C4-2B (cell line): ENCODE results near the gene SCMH1.

ENCODE experiments used
- ZFX ChIP-seq: fragments of 450-650 bp; IDR thresholded peaks from 2 replicates; pipeline ENCODE4 v1.6.1; 2017
- TF ChIP-seq, protein P1 (sequence below): fragments of 450-650 bp; conservative IDR thresholded peaks from 2 replicates; pipeline ENCODE4 v1.5.1; 2017; ENCODE audit warnings: mild to moderate bottlenecking

GRCh38 chr1:41286992-41287391 lies 44.9 kb upstream of the SCMH1 start:
- TF ChIP-seq, protein P1, sequence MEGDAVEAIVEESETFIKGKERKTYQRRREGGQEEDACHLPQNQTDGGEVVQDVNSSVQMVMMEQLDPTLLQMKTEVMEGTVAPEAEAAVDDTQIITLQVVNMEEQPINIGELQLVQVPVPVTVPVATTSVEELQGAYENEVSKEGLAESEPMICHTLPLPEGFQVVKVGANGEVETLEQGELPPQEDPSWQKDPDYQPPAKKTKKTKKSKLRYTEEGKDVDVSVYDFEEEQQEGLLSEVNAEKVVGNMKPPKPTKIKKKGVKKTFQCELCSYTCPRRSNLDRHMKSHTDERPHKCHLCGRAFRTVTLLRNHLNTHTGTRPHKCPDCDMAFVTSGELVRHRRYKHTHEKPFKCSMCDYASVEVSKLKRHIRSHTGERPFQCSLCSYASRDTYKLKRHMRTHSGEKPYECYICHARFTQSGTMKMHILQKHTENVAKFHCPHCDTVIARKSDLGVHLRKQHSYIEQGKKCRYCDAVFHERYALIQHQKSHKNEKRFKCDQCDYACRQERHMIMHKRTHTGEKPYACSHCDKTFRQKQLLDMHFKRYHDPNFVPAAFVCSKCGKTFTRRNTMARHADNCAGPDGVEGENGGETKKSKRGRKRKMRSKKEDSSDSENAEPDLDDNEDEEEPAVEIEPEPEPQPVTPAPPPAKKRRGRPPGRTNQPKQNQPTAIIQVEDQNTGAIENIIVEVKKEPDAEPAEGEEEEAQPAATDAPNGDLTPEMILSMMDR, result no peak
- no peak for TF ChIP-seq ZFX
